H9 (cell line): ENCODE measurements around the gene ABHD14A. TPM values are rescaled to one million over a fixed set of nuclear protein-coding genes. Genes with fewer than 3 reads are reported as not detected.

Source experiments
- DNase-seq: peaks from one replicate; pipeline ENCODE4 v3.0.0-alpha.2; 2017
- H2AFZ ChIP-seq: one replicate; pipeline ENCODE4 v1.6.1; 2013; ENCODE audit warnings: mild to moderate bottlenecking, low read length, control low read depth, moderate library complexity
- H2AK5ac ChIP-seq: 2 replicates; pipeline ENCODE4 v1.6.1; 2013; ENCODE audit warnings: low read length, control low read depth, mixed read lengths; ENCODE audit not compliant: insufficient read length
- H2BK120ac ChIP-seq: one replicate; pipeline ENCODE4 v1.6.1; 2013; ENCODE audit warnings: low read depth, mild to moderate bottlenecking, low read length, control low read depth, inconsistent platforms; ENCODE audit not compliant: poor library complexity, severe bottlenecking
- H2BK12ac ChIP-seq: 2 replicates; pipeline ENCODE4 v1.6.1; 2013; ENCODE audit warnings: low read length, control low read depth, mixed read lengths, low read depth; ENCODE audit not compliant: insufficient read length
- H2BK15ac ChIP-seq: 2 replicates; pipeline ENCODE4 v1.6.1; 2013; ENCODE audit warnings: low read depth, low read length, control low read depth
- H2BK20ac ChIP-seq: one replicate; pipeline ENCODE4 v1.6.1; 2013; ENCODE audit warnings: low read depth, mild to moderate bottlenecking, low read length, control low read depth, inconsistent platforms; ENCODE audit not compliant: poor library complexity, severe bottlenecking
- H2BK5ac ChIP-seq: 2 replicates; pipeline ENCODE4 v1.6.1; 2013; ENCODE audit warnings: low read length, control low read depth, mixed read lengths; ENCODE audit not compliant: insufficient read length
- H3K14ac ChIP-seq: 2 replicates; pipeline ENCODE4 v1.6.1; 2013; ENCODE audit warnings: low read length, control low read depth; ENCODE audit not compliant: insufficient read depth
- H3K18ac ChIP-seq: 2 replicates; pipeline ENCODE4 v1.6.1; 2013; ENCODE audit warnings: low read depth, mild to moderate bottlenecking, mixed read lengths, low read length, control low read depth; ENCODE audit not compliant: insufficient read length
- H3K23ac ChIP-seq: 2 replicates; pipeline ENCODE4 v1.6.1; 2013; ENCODE audit warnings: low read length, control low read depth, mixed read lengths, low read depth; ENCODE audit not compliant: insufficient read length
- H3K23me2 ChIP-seq: 2 replicates; pipeline ENCODE4 v1.6.1; 2013; ENCODE audit warnings: low read depth, mild to moderate bottlenecking, mixed read lengths, low read length, control low read depth; ENCODE audit not compliant: insufficient read length, poor library complexity, severe bottlenecking
- H3K27ac ChIP-seq: 2 replicates; pipeline ENCODE4 v1.5.1; 2013; ENCODE audit warnings: low read length, control low read depth, mixed read lengths, low read depth; ENCODE audit not compliant: insufficient read length
- H3K27me3 ChIP-seq: 2 replicates; pipeline ENCODE4 v1.6.1; 2013; ENCODE audit warnings: low read length, control low read depth, inconsistent platforms; ENCODE audit not compliant: insufficient read depth
- H3K4ac ChIP-seq: 2 replicates; pipeline ENCODE4 v1.6.1; 2013; ENCODE audit warnings: low read depth, mild to moderate bottlenecking, control low read depth, inconsistent platforms, low read length, moderate library complexity
- H3K4me1 ChIP-seq: 2 replicates; pipeline ENCODE4 v1.6.1; 2013; ENCODE audit warnings: low read length, control low read depth, inconsistent platforms; ENCODE audit not compliant: insufficient read depth
- H3K4me2 ChIP-seq: 2 replicates; pipeline ENCODE4 v1.6.1; 2013; ENCODE audit warnings: low read length, control low read depth, mixed read lengths; ENCODE audit not compliant: insufficient read length, insufficient read depth
- H3K56ac ChIP-seq: 2 replicates; pipeline ENCODE4 v1.6.1; 2013; ENCODE audit warnings: low read depth, mild to moderate bottlenecking, mixed read lengths, low read length, control low read depth; ENCODE audit not compliant: insufficient read length
- H3K79me1 ChIP-seq: 2 replicates; pipeline ENCODE4 v1.6.1; 2013; ENCODE audit warnings: low read depth, mild to moderate bottlenecking, moderate library complexity, low read length, control low read depth, inconsistent platforms; ENCODE audit not compliant: insufficient read depth, poor library complexity, severe bottlenecking
- H3K79me2 ChIP-seq: 2 replicates; pipeline ENCODE4 v1.6.1; 2013; ENCODE audit warnings: low read length, control low read depth, inconsistent platforms; ENCODE audit not compliant: insufficient read depth
- H3K9ac ChIP-seq: 2 replicates; pipeline ENCODE4 v1.6.1; 2013; ENCODE audit warnings: low read length, control low read depth, mixed read lengths; ENCODE audit not compliant: insufficient read length; ENCODE audit errors: extremely low read depth
- H3K9me3 ChIP-seq: one replicate; pipeline ENCODE4 v1.6.1; 2013; ENCODE audit warnings: low read depth, low read length, inconsistent platforms; ENCODE audit not compliant: control insufficient read depth
- H3T11ph ChIP-seq: one replicate; pipeline ENCODE4 v1.6.1; 2013; ENCODE audit warnings: mild to moderate bottlenecking, low read length, control low read depth, inconsistent platforms
- H4K20me1 ChIP-seq: one replicate; pipeline ENCODE4 v1.6.1; 2013; ENCODE audit not compliant: control insufficient read depth, insufficient read length, insufficient read depth
- H4K5ac ChIP-seq: 2 replicates; pipeline ENCODE4 v1.6.1; 2013; ENCODE audit warnings: low read depth, mild to moderate bottlenecking, mixed read lengths, low read length, control low read depth; ENCODE audit not compliant: insufficient read length
- H4K8ac ChIP-seq: replicated peaks from 2 replicates; pipeline ENCODE4 v1.6.1; 2013; ENCODE audit warnings: low read length, control low read depth, mixed read lengths, low read depth; ENCODE audit not compliant: insufficient read length
- H4K91ac ChIP-seq: 2 replicates; pipeline ENCODE4 v1.6.1; 2013; ENCODE audit warnings: low read depth, mild to moderate bottlenecking, moderate library complexity, mixed read lengths, low read length, control low read depth; ENCODE audit not compliant: insufficient read length
- H3K27ac Mint-ChIP-seq, 3 experiments: 2 replicates in 2 of 3; 3 replicates in 1 of 3; pipeline ENCODE4 v1.8.0; 2020 to 2021; ENCODE audit warnings: mixed read lengths in 3 of 3, mild to moderate bottlenecking in 1 of 3, moderate library complexity in 1 of 3
- H3K27me3 Mint-ChIP-seq: 2 replicates; pipeline ENCODE4 v1.8.0; 2021; ENCODE audit warnings: low read depth, mild to moderate bottlenecking, moderate library complexity, mixed read lengths
- H3K36me3 Mint-ChIP-seq, 3 experiments: 2 replicates in 2 of 3; 3 replicates in 1 of 3; pipeline ENCODE4 v1.8.0; 2020 to 2021; ENCODE audit warnings: low read depth in 3 of 3, mixed read lengths in 3 of 3; ENCODE audit not compliant: insufficient read depth in 1 of 3
- H3K4me1 Mint-ChIP-seq, 2 experiments: 2 replicates each; pipeline ENCODE4 v1.8.0; 2020; ENCODE audit warnings: mixed read lengths in 2 of 2
- H3K4me3 Mint-ChIP-seq, 2 experiments: 2 replicates in 1 of 2; 3 replicates in 1 of 2; pipeline ENCODE4 v1.8.0; 2020 to 2021; ENCODE audit warnings: mild to moderate bottlenecking in 2 of 2, mixed read lengths in 2 of 2, moderate library complexity in 1 of 2
- H3K9me3 Mint-ChIP-seq, 2 experiments: 2 replicates in 1 of 2; 3 replicates in 1 of 2; pipeline ENCODE4 v1.8.0; 2020; ENCODE audit warnings: mild to moderate bottlenecking in 2 of 2, mixed read lengths in 2 of 2, moderate library complexity in 1 of 2
- CTCF ChIP-seq: fragments of 200-600 bp; sonication (generic); conservative IDR thresholded peaks from 3 replicates; pipeline ENCODE4 v1.8.0; 2021; ENCODE audit warnings: antibody characterized with exemption, mild to moderate bottlenecking
- WGBS: extraction: QIAGEN DNeasy Blood & Tissue Kit; methylation state at CpG from one replicate; pipeline ENCODE4 v1.1.7; 2013; ENCODE audit warnings: missing lambda C conversion rate, low lambda C conversion rate, mixed read lengths; ENCODE audit not compliant: insufficient read length; ENCODE audit errors: extremely low coverage; 5-methylcytosine and 5-hydroxymethylcytosine counted together
- total RNA-seq: library from RNA; stranded (reverse); gene quantifications from 2 replicates; pipeline ENCODE4 v1.2.1, GENCODE V29; 2021

Gene ABHD14A
- total RNA-seq, 1 experiment from 2014 or later, result 3.1 TPM

GRCh38 chr3:52004163-52004787 lies 29.4 kb downstream of the ABHD14A start:
- peak; percentile 82 for DNase-seq
- H3K4me3 Mint-ChIP-seq, result no peak overlapping the region
- no peak overlapping the region for H3T11ph ChIP-seq
- no peak overlapping the region for H3K56ac ChIP-seq
- no CpG with 5 or more reads among the region's 16 CpGs for WGBS
- H2AFZ ChIP-seq, result no peak overlapping the region
- peak overlapping the region in 1 of 3 experiments; percentile 41; a peak in 3 of 7 replicates for H3K27ac Mint-ChIP-seq
- peak; percentile 79 for TF ChIP-seq CTCF
- no peak overlapping the region for H2BK5ac ChIP-seq
- no peak overlapping the region for H2BK12ac ChIP-seq
- no peak overlapping the region for H4K5ac ChIP-seq
- H3K4me2 ChIP-seq, result no peak overlapping the region
- no peak overlapping the region for H2AK5ac ChIP-seq
- H3K36me3 Mint-ChIP-seq, result no peaks in the 10 kb centered on the region; a peak in 1 of 7 replicates
- no peak overlapping the region for H3K18ac ChIP-seq
- H3K23me2 ChIP-seq, result no peaks in the 10 kb centered on the region
- no peak overlapping the region for H2BK120ac ChIP-seq
- H4K8ac ChIP-seq, result no peak overlapping the region
- no peak overlapping the region for H4K91ac ChIP-seq
- no peaks in the 10 kb centered on the region for H3K9me3 Mint-ChIP-seq
- no peaks in the 10 kb centered on the region for H4K20me1 ChIP-seq
- H3K14ac ChIP-seq, result no peak overlapping the region
- no peaks in the 10 kb centered on the region for H3K79me1 ChIP-seq
- H3K27ac ChIP-seq, result no peak overlapping the region
- no peak overlapping the region for H3K23ac ChIP-seq
- H2BK15ac ChIP-seq, result no peak overlapping the region
- H3K9ac ChIP-seq, result no peak overlapping the region
- no peak overlapping the region for H2BK20ac ChIP-seq
- H3K27me3 ChIP-seq, result no peaks in the 10 kb centered on the region
- H3K79me2 ChIP-seq, result no peaks in the 10 kb centered on the region
- H3K4me1 ChIP-seq, result peaks cover 15% of the 10 kb centered on the region; the same call in 1 of the 2 replicates
- H3K4ac ChIP-seq, result no peak overlapping the region
- H3K4me1 Mint-ChIP-seq, result peaks cover 51 to 60% of the 10 kb centered on the region in 2 experiments
- H3K27me3 Mint-ChIP-seq, result peaks cover 4% of the 10 kb centered on the region
- no peaks in the 10 kb centered on the region for H3K9me3 ChIP-seq
